ENCODE measurements around the gene LZTR1.

GRCh38 chr22:20982563-20982882 lies 426 bp downstream of the LZTR1 start:
- no peak for TF ChIP-seq POLR2A (IDR thresholded peaks at IDR 0.05)
- TF ChIP-seq CTCF (IDR thresholded peaks at IDR 0.05) = no peak

Measured in testis (tissue), 2 donors.